HepG2 (cell line): Measurements from ENCODE around the gene ARMC3. TPM values are rescaled to one million over a fixed set of nuclear protein-coding genes. Genes with fewer than 3 reads are reported as not detected.

Source experiments
- ATAC-seq: fragments of 200-7000 bp; cut with Tn5 transposase; 3 replicates; pipeline ENCODE4 v1.9.1; 2020; ENCODE audit warnings: mild to moderate bottlenecking, moderate library complexity
- BruUV-seq: library from RNA; stranded (reverse); fragments of 400-500 nt; replicated peaks from 2 replicates; lab custom pipeline; 2021; lab: Mats Ljungman, UMichigan
- CTCF ChIA-PET: fragments of 300-600 bp; formaldehyde crosslinking; extraction: SDS; loops from one replicate; lab custom pipeline; 2021; ENCODE audit warnings: low total read pairs, inconsistent platforms, low intra/inter-chr PET ratio; lab: Yijun Ruan, JAX
- POLR2A ChIA-PET: fragments of 350-600 bp; sonication (Branson Sonifier 250); formaldehyde crosslinking; loops from one replicate; lab custom pipeline; 2020; ENCODE audit warnings: antibody characterized with exemption, inconsistent platforms; lab: Yijun Ruan, JAX
- DNase-seq: peaks from one replicate; pipeline ENCODE4 v3.0.0-alpha.2; 2015; ENCODE audit warnings: low spot score
- FAIRE-seq: peaks from 3 replicates; lab custom pipeline; 2011; peaks lifted over from hg19 to GRCh38; lab: Jason Lieb, UNC
- H2AFZ ChIP-seq: one replicate; pipeline ENCODE4 v1.6.1; 2011; ENCODE audit warnings: low read length, inconsistent platforms
- H3K27ac ChIP-seq: fragments of 300-600 bp; 3 replicates; pipeline ENCODE4 v1.8.0; 2011; ENCODE audit warnings: mixed run types, mild to moderate bottlenecking, mixed read lengths, low read length, inconsistent platforms; ENCODE audit not compliant: insufficient read depth; ENCODE audit errors: extremely low read length
- H3K27me3 ChIP-seq, 2 experiments: fragments of 200-600 bp in 1 of 2; 2 replicates in 1 of 2; 3 replicates in 1 of 2; pipeline versions ENCODE4 v1.6.0 to v1.8.0; 2011; ENCODE audit warnings: low read length in 2 of 2, mild to moderate bottlenecking in 2 of 2, moderate library complexity in 2 of 2, inconsistent platforms in 1 of 2; ENCODE audit not compliant: insufficient read depth in 2 of 2, control insufficient read depth in 1 of 2
- H3K36me3 ChIP-seq, 2 experiments: fragments of 200-600 bp in 1 of 2; replicated peaks in 1 of 2; 2 replicates in 1 of 2; 3 replicates in 1 of 2; pipeline versions ENCODE4 v1.5.1 to v1.8.0; 2011; ENCODE audit warnings: low read length in 2 of 2, inconsistent platforms in 1 of 2; ENCODE audit not compliant: insufficient read depth in 2 of 2, control insufficient read depth in 1 of 2
- H3K4me1 ChIP-seq: 2 replicates; pipeline ENCODE4 v1.5.1; 2012; ENCODE audit warnings: low read length, inconsistent platforms; ENCODE audit not compliant: insufficient read depth
- H3K4me2 ChIP-seq: 2 replicates; pipeline ENCODE4 v1.6.0; 2011; ENCODE audit warnings: low read depth, low read length, inconsistent platforms
- H3K4me3 ChIP-seq, 3 experiments: fragments of 200-600 bp in 1 of 3; sonication (generic), shearing (Covaris generic) in 1 of 3; replicated peaks in 1 of 3; 2 replicates each; pipeline ENCODE4 v1.5.1; 2011 to 2016; ENCODE audit warnings: low read length in 3 of 3, inconsistent platforms in 2 of 3, low read depth in 2 of 3, mild to moderate bottlenecking in 2 of 3, control low read depth in 1 of 3, mixed read lengths in 1 of 3; ENCODE audit not compliant: insufficient read depth in 1 of 3
- H3K79me2 ChIP-seq: one replicate; pipeline ENCODE4 v1.6.1; 2011; ENCODE audit warnings: low read length, inconsistent platforms; ENCODE audit not compliant: insufficient read depth
- H3K9ac ChIP-seq: 2 replicates; pipeline ENCODE4 v1.6.0; 2011; ENCODE audit warnings: mild to moderate bottlenecking, low read depth, low read length, inconsistent platforms; ENCODE audit not compliant: insufficient read depth
- H3K9me3 ChIP-seq: 2 replicates; pipeline ENCODE4 v1.5.1; 2012; ENCODE audit warnings: mild to moderate bottlenecking, low read length
- H4K20me1 ChIP-seq: 2 replicates; pipeline ENCODE4 v1.6.0; 2011; ENCODE audit warnings: inconsistent platforms, mild to moderate bottlenecking, low read length, moderate library complexity; ENCODE audit not compliant: insufficient read depth
- BRD4 ChIP-seq: sonication (generic); formaldehyde crosslinking; IDR thresholded peaks from 2 replicates; pipeline ENCODE4 v1.4.0; 2020; ENCODE audit warnings: missing genetic modification reagents
- DMAP1 ChIP-seq: IDR thresholded peaks from 2 replicates; pipeline ENCODE4 v1.6.1; 2016
- ELF4 ChIP-seq: sonication (generic); formaldehyde crosslinking; IDR thresholded peaks from 2 replicates; pipeline ENCODE4 v1.5.0; 2020; ENCODE audit warnings: missing genetic modification reagents, mild to moderate bottlenecking, moderate library complexity, borderline replicate concordance
- GATAD2A ChIP-seq: IDR thresholded peaks from 2 replicates; pipeline ENCODE4 v1.6.1; 2016
- GPN1 ChIP-seq: sonication (generic); formaldehyde crosslinking; IDR thresholded peaks from 2 replicates; pipeline ENCODE4 v1.5.1; 2020; ENCODE audit warnings: missing genetic modification reagents, borderline replicate concordance
- NCOA2 ChIP-seq: sonication (generic); formaldehyde crosslinking; IDR thresholded peaks from 2 replicates; pipeline ENCODE4 v1.8.0; 2022; ENCODE audit warnings: inconsistent platforms
- NFATC3 ChIP-seq: sonication (generic); formaldehyde crosslinking; IDR thresholded peaks from 2 replicates; pipeline ENCODE4 v1.5.1; 2020; ENCODE audit warnings: mild to moderate bottlenecking, missing genetic modification reagents
- NKX3-1 ChIP-seq: sonication (generic); formaldehyde crosslinking; IDR thresholded peaks from 2 replicates; pipeline ENCODE4 v1.5.0; 2020; ENCODE audit warnings: missing genetic modification reagents
- REXO4 ChIP-seq: sonication (generic); formaldehyde crosslinking; IDR thresholded peaks from 2 replicates; pipeline ENCODE4 v1.8.0; 2022; ENCODE audit warnings: missing genetic modification reagents, mild to moderate bottlenecking, borderline replicate concordance
- THYN1 ChIP-seq: sonication (generic); formaldehyde crosslinking; IDR thresholded peaks from 2 replicates; pipeline ENCODE4 v1.8.1; 2023; ENCODE audit warnings: low read depth, mild to moderate bottlenecking, moderate library complexity, missing genetic modification reagents, borderline replicate concordance
- ZNF747 ChIP-seq: sonication (generic); formaldehyde crosslinking; IDR thresholded peaks from 2 replicates; pipeline ENCODE4 v1.8.1; 2023; ENCODE audit warnings: missing genetic modification reagents, mild to moderate bottlenecking, borderline replicate concordance
- WGBS: methylation state at CpG from one replicate; pipeline ENCODE4 v1.1.6; 2017; ENCODE audit warnings: low lambda C conversion rate; 5-methylcytosine and 5-hydroxymethylcytosine counted together
- in situ Hi-C: cut with HindIII; loops from 2 replicates; pipeline ENCODE4 v1.10.0; 2017; ENCODE audit warnings: low pct_unique_long_range_greater_than_20kb; ENCODE audit not compliant: extremely low pct_ligation_motif_present
- intact Hi-C: fragments of 100-400 bp; cut with micrococcal nuclease; formaldehyde crosslinking; loops from one replicate; pipeline ENCODE4 v1.10.0; 2022; ENCODE audit not compliant: unreplicated experiment
- polyA plus RNA-seq, 8 experiments: library from polyadenylated mRNA; depleted of rRNA in 3 of 8; stranded (reverse) in 7 of 8; unstranded in 1 of 8; fragments of >200 nt; fragmentation: Illumina TruSeq in 4 of 8; extraction: Trizol in 4 of 8; gene quantifications; 2 replicates each; pipeline versions ENCODE4 v1.2.1 to v1.2.3, GENCODE V29; 2011 to 2016; ENCODE audit warnings: low read depth in 4 of 8, missing spikeins in 1 of 8, mixed read lengths in 1 of 8; ENCODE audit not compliant: insufficient read depth in 1 of 8
- total RNA-seq, 5 experiments: library from RNA; depleted of rRNA; stranded (reverse); fragments of >200 nt; fragmentation: Illumina TruSeq; extraction: Trizol; gene quantifications; 2 replicates each; pipeline ENCODE4 v1.2.3, GENCODE V29; 2016; ENCODE audit warnings: low read depth in 1 of 5
- TF ChIP-seq, protein P1 (sequence below): sonication (generic); formaldehyde crosslinking; conservative IDR thresholded peaks from 2 replicates; pipeline ENCODE4 v1.4.0; 2020; ENCODE audit warnings: missing genetic modification reagents
- TF ChIP-seq, protein P2 (sequence below): sonication (generic); formaldehyde crosslinking; IDR thresholded peaks from 2 replicates; pipeline ENCODE4 v1.4.0; 2020; ENCODE audit warnings: missing genetic modification reagents, borderline replicate concordance

Gene ARMC3
- total and polyA plus RNA-seq, 2 of the 13 experiments (the other 11 are each of a cell fraction or from before 2014, with no cell fraction given): not detected

GRCh38 chr10:22962817-22963216 is 35.0 kb downstream of the ARMC3 start:
- DNase-seq: no peak
- Histone ChIP-seq H3K4me3 (no peak overlapping the region), H3K27me3 (no peaks in the 10 kb centered on the region; a peak in 1 of 5 replicates), H3K4me2 (no peak overlapping the region), H2AFZ (no peak overlapping the region), H4K20me1 (no peaks in the 10 kb centered on the region), H3K9me3 (0 out of 2 replicates have a peak, but pooled peaks cover 6% of the 10 kb centered on the region), H3K36me3 (no peaks in the 10 kb centered on the region), H3K79me2 (no peaks in the 10 kb centered on the region), H3K4me1 (peaks cover 24% of the 10 kb centered on the region), H3K9ac (no peak overlapping the region), H3K27ac (no peak overlapping the region)
- no peak for FAIRE-seq
- no TSS peak for BruUV-seq
- ChIA-PET POLR2A (no interaction called here), CTCF (no interaction called here)
- intact Hi-C loops: no loop called here
- 39% methylated on average over 1 of the region's 1 CpG for WGBS
- TF ChIP-seq, protein P1, sequence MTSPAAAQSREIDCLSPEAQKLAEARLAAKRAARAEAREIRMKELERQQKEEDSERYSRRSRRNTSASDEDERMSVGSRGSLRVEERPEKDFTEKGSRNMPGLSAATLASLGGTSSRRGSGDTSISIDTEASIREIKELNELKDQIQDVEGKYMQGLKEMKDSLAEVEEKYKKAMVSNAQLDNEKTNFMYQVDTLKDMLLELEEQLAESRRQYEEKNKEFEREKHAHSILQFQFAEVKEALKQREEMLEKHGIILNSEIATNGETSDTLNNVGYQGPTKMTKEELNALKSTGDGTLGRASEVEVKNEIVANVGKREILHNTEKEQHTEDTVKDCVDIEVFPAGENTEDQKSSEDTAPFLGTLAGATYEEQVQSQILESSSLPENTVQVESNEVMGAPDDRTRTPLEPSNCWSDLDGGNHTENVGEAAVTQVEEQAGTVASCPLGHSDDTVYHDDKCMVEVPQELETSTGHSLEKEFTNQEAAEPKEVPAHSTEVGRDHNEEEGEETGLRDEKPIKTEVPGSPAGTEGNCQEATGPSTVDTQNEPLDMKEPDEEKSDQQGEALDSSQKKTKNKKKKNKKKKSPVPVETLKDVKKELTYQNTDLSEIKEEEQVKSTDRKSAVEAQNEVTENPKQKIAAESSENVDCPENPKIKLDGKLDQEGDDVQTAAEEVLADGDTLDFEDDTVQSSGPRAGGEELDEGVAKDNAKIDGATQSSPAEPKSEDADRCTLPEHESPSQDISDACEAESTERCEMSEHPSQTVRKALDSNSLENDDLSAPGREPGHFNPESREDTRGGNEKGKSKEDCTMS (CRISPR knock-in tag): no peak
- no peak for TF ChIP-seq ZNF747 (CRISPR knock-in tag)
- no peak for TF ChIP-seq NKX3-1
- ATAC-seq: no peak
- in situ Hi-C loops: no loop called here

DNA sequence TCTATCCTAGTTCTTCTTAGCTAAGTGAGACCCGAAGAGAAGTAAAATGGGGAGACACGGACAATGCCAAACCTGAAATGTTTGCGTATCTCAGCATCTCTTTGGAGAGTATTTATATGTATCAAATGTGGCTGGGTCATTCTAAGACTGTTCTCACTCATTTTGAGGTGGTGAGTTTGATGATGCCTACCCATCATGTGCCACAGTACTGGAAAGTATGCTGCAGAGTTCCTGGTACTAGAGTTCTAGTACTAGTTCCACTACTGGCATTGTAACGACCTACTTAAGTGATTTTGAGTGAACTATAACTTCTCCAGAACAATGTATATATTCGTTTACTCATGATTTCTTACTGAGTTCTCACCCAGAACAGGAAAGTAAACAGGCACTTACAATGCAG is 41.9 kb downstream of the ARMC3 start:
- Histone ChIP-seq H3K36me3 (no peaks in the 10 kb centered on the region), H3K4me2 (no peak overlapping the region), H3K4me1 (no peaks in the 10 kb centered on the region), H2AFZ (no peak overlapping the region), H3K4me3 (no peak overlapping the region), H4K20me1 (no peaks in the 10 kb centered on the region), H3K27me3 (no peaks in the 10 kb centered on the region; a peak in 1 of 5 replicates), H3K79me2 (no peaks in the 10 kb centered on the region), H3K9me3 (no peaks in the 10 kb centered on the region), H3K27ac (no peak overlapping the region), H3K9ac (no peak overlapping the region)
- POLR2A ChIA-PET: no interaction called here
- ATAC-seq: no peak
- FAIRE-seq: no peak
- 47% methylated on average over 5 of the region's 5 CpGs for WGBS
- in situ Hi-C loops (no loop called here), intact Hi-C loops (no loop called here)
- BruUV-seq: no TSS peak
- CTCF ChIA-PET: no interaction called here
- no peak for DNase-seq
- no peak for TF ChIP-seq NCOA2 (CRISPR knock-in tag)
- TF ChIP-seq THYN1 (CRISPR knock-in tag): no peak
- no peak for TF ChIP-seq ELF4 (CRISPR knock-in tag)
- TF ChIP-seq, protein P2, sequence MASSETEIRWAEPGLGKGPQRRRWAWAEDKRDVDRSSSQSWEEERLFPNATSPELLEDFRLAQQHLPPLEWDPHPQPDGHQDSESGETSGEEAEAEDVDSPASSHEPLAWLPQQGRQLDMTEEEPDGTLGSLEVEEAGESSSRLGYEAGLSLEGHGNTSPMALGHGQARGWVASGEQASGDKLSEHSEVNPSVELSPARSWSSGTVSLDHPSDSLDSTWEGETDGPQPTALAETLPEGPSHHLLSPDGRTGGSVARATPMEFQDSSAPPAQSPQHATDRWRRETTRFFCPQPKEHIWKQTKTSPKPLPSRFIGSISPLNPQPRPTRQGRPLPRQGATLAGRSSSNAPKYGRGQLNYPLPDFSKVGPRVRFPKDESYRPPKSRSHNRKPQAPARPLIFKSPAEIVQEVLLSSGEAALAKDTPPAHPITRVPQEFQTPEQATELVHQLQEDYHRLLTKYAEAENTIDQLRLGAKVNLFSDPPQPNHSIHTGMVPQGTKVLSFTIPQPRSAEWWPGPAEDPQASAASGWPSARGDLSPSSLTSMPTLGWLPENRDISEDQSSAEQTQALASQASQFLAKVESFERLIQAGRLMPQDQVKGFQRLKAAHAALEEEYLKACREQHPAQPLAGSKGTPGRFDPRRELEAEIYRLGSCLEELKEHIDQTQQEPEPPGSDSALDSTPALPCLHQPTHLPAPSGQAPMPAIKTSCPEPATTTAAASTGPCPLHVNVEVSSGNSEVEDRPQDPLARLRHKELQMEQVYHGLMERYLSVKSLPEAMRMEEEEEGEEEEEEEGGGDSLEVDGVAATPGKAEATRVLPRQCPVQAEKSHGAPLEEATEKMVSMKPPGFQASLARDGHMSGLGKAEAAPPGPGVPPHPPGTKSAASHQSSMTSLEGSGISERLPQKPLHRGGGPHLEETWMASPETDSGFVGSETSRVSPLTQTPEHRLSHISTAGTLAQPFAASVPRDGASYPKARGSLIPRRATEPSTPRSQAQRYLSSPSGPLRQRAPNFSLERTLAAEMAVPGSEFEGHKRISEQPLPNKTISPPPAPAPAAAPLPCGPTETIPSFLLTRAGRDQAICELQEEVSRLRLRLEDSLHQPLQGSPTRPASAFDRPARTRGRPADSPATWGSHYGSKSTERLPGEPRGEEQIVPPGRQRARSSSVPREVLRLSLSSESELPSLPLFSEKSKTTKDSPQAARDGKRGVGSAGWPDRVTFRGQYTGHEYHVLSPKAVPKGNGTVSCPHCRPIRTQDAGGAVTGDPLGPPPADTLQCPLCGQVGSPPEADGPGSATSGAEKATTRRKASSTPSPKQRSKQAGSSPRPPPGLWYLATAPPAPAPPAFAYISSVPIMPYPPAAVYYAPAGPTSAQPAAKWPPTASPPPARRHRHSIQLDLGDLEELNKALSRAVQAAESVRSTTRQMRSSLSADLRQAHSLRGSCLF (CRISPR knock-in tag): no peak
- TF ChIP-seq GPN1 (CRISPR knock-in tag): no peak
- no peak for TF ChIP-seq GATAD2A (CRISPR knock-in tag)
- TF ChIP-seq NFATC3 (CRISPR knock-in tag): no peak
- TF ChIP-seq BRD4 (CRISPR knock-in tag): no peak
- TF ChIP-seq DMAP1 (CRISPR knock-in tag): no peak
- no peak for TF ChIP-seq REXO4 (CRISPR knock-in tag)
